IPS-20b (cell line): Measurements from ENCODE around the gene BTN2A1.

Source experiments
- H3K27ac ChIP-seq: one replicate; pipeline ENCODE4 v1.5.1; 2013; ENCODE audit warnings: low read length
- H3K27me3 ChIP-seq: 2 replicates; pipeline ENCODE4 v1.6.1; 2013; ENCODE audit warnings: mild to moderate bottlenecking, low read length, inconsistent platforms; ENCODE audit not compliant: insufficient read depth
- H3K36me3 ChIP-seq: 2 replicates; pipeline ENCODE4 v1.6.1; 2013; ENCODE audit warnings: low read depth, mild to moderate bottlenecking, inconsistent platforms, low read length, moderate library complexity; ENCODE audit not compliant: insufficient read depth
- H3K4me1 ChIP-seq: 2 replicates; pipeline ENCODE4 v1.6.1; 2013; ENCODE audit warnings: mild to moderate bottlenecking, control low read depth, inconsistent platforms, low read length, moderate library complexity; ENCODE audit not compliant: insufficient read depth
- H3K4me3 ChIP-seq: 2 replicates; pipeline ENCODE4 v1.5.1; 2013; ENCODE audit warnings: mild to moderate bottlenecking, low read length, inconsistent platforms
- H3K9ac ChIP-seq: 2 replicates; pipeline ENCODE4 v1.6.1; 2013; ENCODE audit warnings: low read depth, mild to moderate bottlenecking, inconsistent platforms, low read length, moderate library complexity
- H3K9me3 ChIP-seq: 2 replicates; pipeline ENCODE4 v1.6.1; 2013; ENCODE audit warnings: mild to moderate bottlenecking, low read depth, low read length, inconsistent platforms; ENCODE audit not compliant: insufficient read depth

Gene BTN2A1

DNA sequence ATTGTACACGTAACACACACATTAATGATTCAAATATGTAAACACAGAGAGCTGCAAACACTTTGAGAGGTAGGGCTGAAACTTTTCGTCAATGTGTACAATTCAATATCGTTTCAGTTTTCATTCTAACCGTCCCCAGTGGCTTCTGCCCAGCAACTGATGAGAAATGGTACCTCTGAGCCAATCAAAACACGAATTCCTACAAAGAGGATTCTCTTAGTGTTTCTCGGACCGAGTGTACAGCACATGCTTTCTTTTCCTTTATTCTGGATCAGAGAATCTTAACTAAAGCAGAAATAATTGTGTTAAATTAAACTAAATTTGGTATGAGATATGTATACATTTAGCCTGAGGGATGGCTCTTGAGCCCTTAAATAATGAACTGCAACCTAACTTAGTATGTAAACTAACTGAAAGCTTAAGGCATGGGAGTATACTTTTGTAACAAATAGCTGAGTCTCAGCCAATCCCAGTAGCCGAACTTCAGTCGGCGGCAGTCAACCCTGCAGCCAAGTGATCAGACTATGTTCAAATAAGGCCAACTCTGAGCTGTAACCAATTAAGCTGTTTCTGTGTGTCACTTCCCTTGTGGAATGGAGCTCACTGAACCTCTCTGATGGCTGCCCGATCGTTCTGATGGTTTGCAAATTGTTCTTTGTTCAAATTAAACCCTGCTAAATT lies 16.1 kb downstream of the BTN2A1 start:
- peaks cover 19% of the 10 kb centered on the region for H3K4me1 ChIP-seq
- H3K27me3 ChIP-seq: no peaks in the 10 kb centered on the region

DNA sequence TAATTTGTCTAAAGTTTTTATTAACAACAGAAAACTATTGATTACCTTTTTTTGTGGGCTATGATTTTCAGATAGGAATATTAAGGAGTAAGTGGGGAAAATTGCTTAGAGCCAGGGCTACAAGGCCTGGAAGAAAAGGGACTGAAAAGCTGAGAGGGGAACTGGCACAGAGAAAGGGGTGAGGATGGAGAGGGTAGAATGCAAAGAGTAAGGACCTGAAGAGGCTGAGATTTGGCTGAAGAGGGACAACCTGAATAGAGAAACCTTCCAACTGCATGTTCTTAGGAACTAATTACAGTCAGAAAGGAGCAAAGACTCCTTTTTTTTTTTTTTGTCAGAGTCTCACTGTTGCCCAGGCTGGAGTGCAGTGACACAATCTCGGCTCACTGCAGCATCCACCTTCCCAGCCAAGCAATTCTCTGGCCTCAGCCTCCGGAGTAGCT lies 16.7 kb downstream of the BTN2A1 start:
- peak overlapping the region; percentile 72; the same call in 1 of the 2 replicates for H3K9ac ChIP-seq
- peaks cover 19% of the 10 kb centered on the region for H3K4me1 ChIP-seq
- no peaks in the 10 kb centered on the region for H3K9me3 ChIP-seq
- peak overlapping the region; percentile 8 for H3K27ac ChIP-seq
- H3K4me3 ChIP-seq: peak overlapping the region; percentile 64
- no peaks in the 10 kb centered on the region for H3K36me3 ChIP-seq
- H3K27me3 ChIP-seq: no peaks in the 10 kb centered on the region

More for the DNA sequence above, 16.1 kb downstream of the BTN2A1 start:
- Histone ChIP-seq H3K27ac (peak overlapping the region; percentile 8), H3K4me3 (peak overlapping the region; percentile 64), H3K36me3 (peaks cover 4% of the 10 kb centered on the region; the same call in 1 of the 2 replicates), H3K9me3 (no peaks in the 10 kb centered on the region), H3K9ac (peak overlapping the region; percentile 72; the same call in 1 of the 2 replicates)

GRCh38 chr6:26475823-26476729 lies 18.3 kb downstream of the BTN2A1 start:
- no peaks in the 10 kb centered on the region for H3K27me3 ChIP-seq
- H3K9me3 ChIP-seq: no peaks in the 10 kb centered on the region; the same call in 1 of the 2 replicates
- H3K36me3 ChIP-seq: no peaks in the 10 kb centered on the region
- peaks cover 19% of the 10 kb centered on the region for H3K4me1 ChIP-seq
- no peak overlapping the region for H3K4me3 ChIP-seq
- H3K9ac ChIP-seq: peak overlapping the region; percentile 13; the same call in 1 of the 2 replicates
- no peak overlapping the region for H3K27ac ChIP-seq

DNA sequence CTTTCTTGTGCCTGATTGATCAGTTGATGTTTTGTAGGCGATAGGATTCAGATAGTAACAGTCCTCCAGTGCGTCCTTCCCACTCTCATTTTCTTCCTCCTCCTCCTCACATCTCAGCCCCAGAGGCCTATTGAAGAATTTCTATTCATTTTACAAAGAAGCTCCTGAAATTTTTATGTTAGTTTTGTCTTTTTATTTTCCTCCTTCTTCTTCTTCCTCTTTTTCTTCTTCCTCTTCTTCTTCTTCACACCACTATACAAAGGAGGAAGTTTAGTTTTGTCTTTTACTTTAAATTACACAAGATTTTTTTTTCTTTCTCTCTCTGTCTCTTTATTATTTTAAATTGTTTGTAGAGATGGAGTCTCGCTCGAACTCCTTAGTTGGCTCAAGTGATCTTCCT lies 19.1 kb downstream of the BTN2A1 start:
- H3K4me3 ChIP-seq: no peak overlapping the region
- H3K36me3 ChIP-seq: no peaks in the 10 kb centered on the region
- no peaks in the 10 kb centered on the region; the same call in 1 of the 2 replicates for H3K9me3 ChIP-seq
- H3K4me1 ChIP-seq: peaks cover 19% of the 10 kb centered on the region
- no peak overlapping the region for H3K27ac ChIP-seq
- H3K27me3 ChIP-seq: no peaks in the 10 kb centered on the region
- no peak overlapping the region for H3K9ac ChIP-seq

- H3K27me3 ChIP-seq: no peaks in the 10 kb centered on the region
- no peak overlapping the region for H3K27ac ChIP-seq
- H3K36me3 ChIP-seq: no peaks in the 10 kb centered on the region
- no peak overlapping the region for H3K9ac ChIP-seq
- no peak overlapping the region for H3K4me3 ChIP-seq
- no peaks in the 10 kb centered on the region; the same call in 1 of the 2 replicates for H3K9me3 ChIP-seq
- peaks cover 19% of the 10 kb centered on the region for H3K4me1 ChIP-seq
Measured at GRCh38 chr6:26477426-26477825, 19.7 kb downstream of the BTN2A1 start.

DNA sequence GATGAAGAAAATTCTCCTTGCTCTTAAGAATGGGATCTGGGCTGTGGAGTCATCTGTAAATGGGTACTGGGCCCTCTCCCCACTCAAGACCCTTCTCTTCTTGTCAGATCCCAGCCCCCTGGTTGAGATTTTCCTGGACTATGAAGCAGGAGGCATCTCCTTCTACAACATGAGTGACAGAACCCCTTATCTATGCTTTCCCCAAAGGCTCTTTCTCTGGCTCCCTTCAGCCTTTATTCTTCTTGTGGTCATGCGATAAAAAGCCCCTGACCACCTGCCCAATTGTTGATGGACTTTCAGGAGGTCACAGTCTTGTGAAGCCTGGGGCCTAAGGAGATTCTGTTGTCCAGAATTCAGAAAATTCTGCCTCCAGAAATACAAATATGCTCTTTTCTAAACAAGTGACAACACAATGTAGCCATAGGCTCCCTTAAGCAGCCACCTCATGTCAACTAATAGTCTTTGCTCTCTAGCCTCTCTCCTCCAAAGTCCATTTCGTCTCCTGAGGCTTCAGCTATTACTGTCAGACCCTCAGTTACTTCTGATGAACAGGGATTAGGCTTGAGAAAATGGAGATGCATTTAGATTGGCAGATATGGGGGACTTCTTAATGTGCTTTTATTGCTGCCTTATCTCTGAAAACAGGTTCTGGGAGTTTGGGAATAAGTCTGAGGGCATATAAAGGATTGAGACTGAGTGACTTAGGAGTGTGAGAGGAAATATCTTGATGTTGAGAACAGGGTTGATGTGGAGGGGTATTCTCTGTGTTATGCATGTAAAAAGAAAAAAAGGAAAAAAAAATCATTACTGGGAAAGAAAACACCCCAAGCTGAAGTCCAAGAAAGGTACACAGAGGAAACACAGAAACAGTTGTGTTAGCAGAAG lies 20.6 kb downstream of the BTN2A1 start:
- H3K4me3 ChIP-seq: no peak overlapping the region
- no peaks in the 10 kb centered on the region; the same call in 1 of the 2 replicates for H3K9me3 ChIP-seq
- no peak overlapping the region for H3K27ac ChIP-seq
- H3K36me3 ChIP-seq: no peaks in the 10 kb centered on the region
- peaks cover 19% of the 10 kb centered on the region for H3K4me1 ChIP-seq
- no peak overlapping the region for H3K9ac ChIP-seq
- H3K27me3 ChIP-seq: no peaks in the 10 kb centered on the region

DNA sequence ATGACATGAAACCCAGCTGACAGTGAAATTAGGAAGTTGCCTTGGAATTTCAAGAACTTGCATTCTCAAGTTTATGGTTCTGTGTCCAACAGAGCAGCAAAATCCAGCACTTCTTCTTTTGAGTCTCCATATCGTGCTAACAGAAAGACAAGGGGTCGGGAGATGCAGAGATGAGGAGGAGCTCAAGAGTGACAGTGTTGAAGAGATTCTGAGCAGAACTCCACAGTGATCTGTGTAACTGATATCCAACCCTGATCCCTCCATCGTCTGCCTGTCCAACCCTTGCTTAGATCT lies 21.2 kb downstream of the BTN2A1 start:
- H3K4me3 ChIP-seq: no peak overlapping the region
- H3K27me3 ChIP-seq: no peaks in the 10 kb centered on the region
- H3K4me1 ChIP-seq: peaks cover 19% of the 10 kb centered on the region
- H3K9me3 ChIP-seq: no peaks in the 10 kb centered on the region; the same call in 1 of the 2 replicates
- no peak overlapping the region for H3K9ac ChIP-seq
- H3K36me3 ChIP-seq: no peaks in the 10 kb centered on the region
- H3K27ac ChIP-seq: no peak overlapping the region

DNA sequence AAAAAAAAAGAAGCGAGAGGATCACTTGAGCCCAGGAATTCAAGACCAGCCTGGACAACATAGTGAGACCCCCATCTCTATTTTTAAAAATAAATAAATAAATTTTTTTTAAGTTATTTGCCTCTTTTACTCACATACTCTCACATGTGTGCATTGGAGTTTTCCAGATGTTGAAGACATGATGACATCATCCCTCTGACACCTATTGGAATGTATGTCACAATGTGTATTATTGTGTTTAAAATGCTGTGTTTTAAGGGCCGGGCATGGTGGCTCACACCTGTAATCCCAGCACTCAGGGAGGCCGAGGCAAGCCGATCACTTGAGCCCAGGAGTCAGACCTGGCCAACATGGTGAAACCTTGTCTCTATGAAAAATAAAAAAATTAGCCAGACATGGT lies 24.6 kb downstream of the BTN2A1 start:
- Histone ChIP-seq H3K9ac (no peak overlapping the region), H3K4me1 (no peaks in the 10 kb centered on the region), H3K27ac (no peak overlapping the region), H3K4me3 (no peak overlapping the region), H3K36me3 (no peaks in the 10 kb centered on the region), H3K9me3 (no peaks in the 10 kb centered on the region; the same call in 1 of the 2 replicates), H3K27me3 (no peaks in the 10 kb centered on the region)

DNA sequence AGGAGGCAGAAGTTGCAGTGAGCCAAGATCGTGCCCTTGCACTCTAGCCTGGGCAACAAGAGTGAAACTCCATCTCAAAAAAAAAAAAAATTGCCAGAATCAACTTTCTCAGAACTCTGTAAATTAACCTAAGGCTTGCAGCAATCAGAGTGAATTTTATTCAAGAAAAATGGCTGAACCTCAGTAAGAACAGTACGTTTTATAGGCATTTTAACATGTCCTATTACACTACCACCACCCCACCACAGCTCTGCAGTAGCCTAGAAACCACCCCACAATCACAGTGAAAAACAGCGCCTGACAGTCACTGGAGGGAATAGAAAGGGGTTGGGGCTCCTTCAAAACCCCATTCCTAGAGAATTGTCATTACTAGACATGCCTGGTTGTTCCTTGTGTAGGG lies 26.0 kb downstream of the BTN2A1 start:
- Histone ChIP-seq H3K4me1 (no peaks in the 10 kb centered on the region), H3K4me3 (no peak overlapping the region), H3K36me3 (no peaks in the 10 kb centered on the region), H3K9ac (no peak overlapping the region), H3K27ac (no peak overlapping the region), H3K27me3 (no peaks in the 10 kb centered on the region), H3K9me3 (no peaks in the 10 kb centered on the region; the same call in 1 of the 2 replicates)

DNA sequence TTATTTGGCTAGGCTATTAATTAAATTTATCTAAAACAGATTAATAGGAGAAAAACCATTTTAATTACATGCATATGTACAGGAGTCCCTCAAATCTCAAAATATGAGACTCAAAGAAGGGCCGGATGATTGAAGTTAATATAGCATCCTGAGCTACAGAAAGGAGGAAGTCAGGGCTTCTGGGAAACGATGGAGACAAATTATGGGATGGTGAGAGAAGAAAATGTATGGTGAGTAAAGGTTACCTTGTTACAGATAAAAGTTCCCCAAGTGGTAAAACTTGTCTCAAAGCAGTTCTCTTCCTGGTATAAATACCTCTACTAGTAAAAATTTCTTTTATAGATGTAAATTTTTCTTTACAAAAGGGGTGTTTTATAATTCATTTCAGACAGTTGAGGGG lies 26.4 kb downstream of the BTN2A1 start:
- Histone ChIP-seq H3K36me3 (no peaks in the 10 kb centered on the region), H3K9ac (no peak overlapping the region), H3K27me3 (no peaks in the 10 kb centered on the region), H3K27ac (no peak overlapping the region), H3K9me3 (no peaks in the 10 kb centered on the region; the same call in 1 of the 2 replicates), H3K4me1 (no peaks in the 10 kb centered on the region), H3K4me3 (no peak overlapping the region)

DNA sequence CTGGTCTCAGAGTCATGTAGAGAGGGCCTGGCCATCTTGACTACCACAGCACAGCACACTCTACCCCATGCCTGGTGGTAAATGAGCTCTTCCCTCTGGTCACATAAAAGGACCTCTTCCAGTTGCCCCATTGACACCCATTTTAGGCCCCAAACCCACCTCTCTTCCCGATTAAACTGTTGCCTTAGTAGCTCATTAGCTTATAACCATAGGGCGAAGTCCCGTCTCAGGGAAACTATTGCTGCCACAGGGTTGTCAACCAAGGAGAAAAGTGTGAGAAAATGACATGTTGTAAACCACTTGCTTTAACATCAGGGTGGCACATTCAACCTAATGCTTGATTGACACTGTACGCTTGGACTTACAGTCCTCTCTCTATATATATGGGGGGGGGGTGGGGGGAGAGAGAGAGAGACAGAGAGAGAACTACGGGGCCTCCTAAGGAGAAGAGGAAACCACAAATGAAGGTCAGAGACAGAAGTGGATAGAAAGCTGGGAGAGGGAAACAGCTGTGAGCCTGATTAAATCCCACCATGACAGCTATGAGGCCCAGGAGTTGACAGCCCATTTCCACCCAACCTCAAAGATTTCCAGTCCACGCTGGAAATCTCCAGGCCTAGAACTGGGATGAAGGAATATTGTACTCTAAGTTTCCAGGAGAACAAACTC lies 27.5 kb downstream of the BTN2A1 start:
- Histone ChIP-seq H3K9me3 (no peaks in the 10 kb centered on the region; the same call in 1 of the 2 replicates), H3K4me3 (no peak overlapping the region), H3K9ac (no peak overlapping the region), H3K27ac (no peak overlapping the region), H3K27me3 (no peaks in the 10 kb centered on the region), H3K36me3 (no peaks in the 10 kb centered on the region), H3K4me1 (no peaks in the 10 kb centered on the region)
